Inferior parietal cortex (tissue), 1 donor: ENCODE data around the gene MRPL51.

ENCODE experiments used
- DNase-seq: peaks from one replicate; pipeline ENCODE4 v3.0.0-alpha.2; 2016; ENCODE audit errors: extremely low spot score

Gene MRPL51

DNA sequence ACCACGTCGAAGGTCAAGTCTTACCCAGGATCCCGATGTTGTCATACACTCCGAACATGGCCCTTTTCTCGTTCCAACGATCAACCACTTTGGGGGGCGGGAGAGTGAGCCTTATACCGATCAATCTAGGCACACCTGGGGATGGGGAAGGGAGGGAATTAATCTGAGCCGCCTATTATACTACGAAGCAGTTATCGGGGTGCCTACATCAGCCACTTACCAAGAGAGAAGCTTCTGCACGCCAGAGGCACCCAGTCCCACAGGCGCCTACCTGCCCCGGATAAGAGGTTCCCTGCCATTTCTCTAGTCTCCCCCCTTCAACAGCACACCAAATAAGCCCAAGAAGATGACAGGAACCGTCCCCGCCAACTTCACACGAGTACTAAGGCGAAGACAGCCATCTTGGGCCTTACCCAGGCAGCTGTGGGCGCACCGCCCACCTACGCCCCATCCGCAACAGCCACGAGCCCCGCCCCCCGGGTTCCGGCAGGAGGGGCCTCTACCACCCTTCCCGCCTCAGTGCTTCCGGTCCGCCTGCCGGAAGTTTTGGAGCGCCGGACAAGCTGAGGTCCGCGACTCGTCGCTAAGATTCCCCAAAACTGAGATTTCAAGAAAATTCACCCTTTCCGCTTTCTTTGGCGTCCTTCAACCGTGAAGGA lies at the start of gene MRPL51:
Gene MRPL51 (minus strand): TSS at position 425 of the 659 bp plus-strand sequence. CDS start 126 bp downstream, at position 299.
- peak; percentile 93 for DNase-seq

DNA sequence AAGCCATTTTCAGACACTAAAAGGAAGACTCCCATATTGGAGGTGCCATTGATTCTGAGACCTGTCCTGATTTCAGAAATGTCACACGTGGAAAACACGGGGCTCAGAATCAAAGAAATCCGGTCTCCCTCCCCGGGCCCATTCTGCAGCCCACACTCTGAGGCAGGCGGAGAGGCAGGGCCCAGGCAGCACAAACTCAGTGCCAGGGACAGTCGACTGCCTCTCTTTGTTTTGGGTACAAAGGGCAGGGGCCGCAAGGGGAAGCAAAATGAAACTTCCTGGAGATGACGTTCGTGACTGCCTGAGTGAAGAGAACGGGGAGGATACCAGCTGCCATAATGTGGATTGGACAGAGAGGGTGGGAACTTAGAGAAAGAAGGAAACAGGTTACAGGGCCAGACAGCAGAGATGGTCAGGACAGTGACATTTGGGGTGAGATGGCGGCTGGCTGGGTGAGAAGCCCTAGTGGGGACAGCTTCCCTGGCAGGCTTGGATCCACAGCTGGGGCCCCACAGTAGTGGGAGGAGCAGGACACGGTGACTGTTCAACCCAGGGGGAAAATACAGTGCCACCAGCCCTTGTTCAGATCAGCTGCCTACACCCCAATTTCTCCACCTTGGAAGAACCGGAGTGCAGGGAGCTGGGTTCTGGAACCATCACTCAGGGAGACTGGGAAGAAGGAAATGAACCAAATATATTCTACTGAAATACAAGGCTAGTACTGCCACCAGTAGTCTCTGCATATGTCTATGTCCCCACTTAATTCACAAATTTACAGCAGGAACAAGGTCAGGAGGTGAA lies 49.3 kb upstream of the MRPL51 start:
- no peak for DNase-seq

DNA sequence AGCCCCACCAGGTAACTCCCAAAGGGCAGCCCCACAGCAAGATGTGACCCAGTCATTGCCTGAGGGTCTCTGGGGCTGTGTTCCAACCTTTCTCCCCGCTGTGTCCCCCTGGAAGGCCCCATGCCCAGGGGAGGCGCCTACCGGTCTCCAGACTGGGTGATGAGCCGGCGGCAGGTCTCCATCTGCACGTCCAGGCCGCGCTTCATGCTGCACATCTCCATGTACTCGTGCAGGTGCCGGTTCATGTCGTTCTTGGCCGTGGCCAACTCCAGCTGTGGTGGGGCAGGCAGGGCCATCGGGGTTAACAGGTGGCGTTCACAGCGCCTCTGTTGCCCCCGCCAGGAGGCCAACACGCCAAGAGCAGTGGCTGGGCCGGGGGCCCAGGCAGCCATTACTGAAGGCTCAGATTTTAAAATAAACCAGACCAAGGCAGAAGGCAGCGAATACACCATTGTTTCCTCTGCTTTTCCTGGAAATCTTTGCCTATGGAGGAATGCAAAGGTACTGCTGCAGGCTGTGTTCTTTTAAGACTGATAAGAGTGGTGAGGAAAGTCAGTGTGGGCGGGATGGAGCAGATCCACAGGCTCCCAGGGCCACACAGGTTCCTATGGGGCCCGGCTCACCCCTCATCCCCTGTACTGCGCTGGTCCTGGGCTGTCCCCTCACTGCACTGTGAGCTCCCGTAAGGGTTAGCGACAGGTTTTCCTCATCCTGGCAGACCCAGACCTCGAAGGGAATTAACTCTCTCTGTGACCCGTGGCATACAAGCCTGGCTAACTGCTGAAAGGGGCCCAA lies 48.5 kb upstream of the MRPL51 start:
- DNase-seq: no peak

DNA sequence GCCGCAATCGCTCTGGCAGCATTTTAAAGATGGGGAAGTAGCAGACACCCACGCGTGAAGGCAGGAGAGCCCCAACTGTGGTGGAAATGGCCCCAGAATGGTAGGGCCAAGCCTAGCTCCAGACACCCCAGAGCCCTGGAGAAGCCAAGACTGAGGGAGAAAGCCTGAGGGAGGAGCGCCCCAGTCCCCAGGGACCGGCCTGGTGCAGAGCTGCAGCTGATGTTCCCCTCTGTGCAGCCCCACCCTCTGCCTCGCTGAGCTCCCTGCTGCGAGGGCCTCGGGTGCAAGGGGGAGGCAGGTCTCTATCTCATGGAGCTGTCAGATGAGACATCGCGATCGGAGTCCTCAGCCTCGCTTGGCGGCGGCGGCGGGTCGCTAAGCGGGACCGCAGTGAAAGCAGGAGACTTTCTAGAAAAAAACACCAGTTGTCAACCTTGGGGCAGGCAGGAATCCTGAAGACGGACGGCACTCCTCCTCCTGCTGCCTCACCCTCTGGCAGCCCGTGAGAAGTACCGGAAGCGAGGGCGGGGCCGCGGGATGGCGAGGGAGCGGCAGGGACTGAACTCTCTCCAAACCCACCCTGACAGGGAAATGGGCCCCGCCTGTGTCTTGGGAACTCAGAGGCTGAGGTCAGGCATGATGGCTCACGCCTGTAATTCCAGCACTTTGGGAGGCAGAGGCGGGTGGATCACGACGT lies 47.3 kb upstream of the MRPL51 start:
- DNase-seq: no peak

DNA sequence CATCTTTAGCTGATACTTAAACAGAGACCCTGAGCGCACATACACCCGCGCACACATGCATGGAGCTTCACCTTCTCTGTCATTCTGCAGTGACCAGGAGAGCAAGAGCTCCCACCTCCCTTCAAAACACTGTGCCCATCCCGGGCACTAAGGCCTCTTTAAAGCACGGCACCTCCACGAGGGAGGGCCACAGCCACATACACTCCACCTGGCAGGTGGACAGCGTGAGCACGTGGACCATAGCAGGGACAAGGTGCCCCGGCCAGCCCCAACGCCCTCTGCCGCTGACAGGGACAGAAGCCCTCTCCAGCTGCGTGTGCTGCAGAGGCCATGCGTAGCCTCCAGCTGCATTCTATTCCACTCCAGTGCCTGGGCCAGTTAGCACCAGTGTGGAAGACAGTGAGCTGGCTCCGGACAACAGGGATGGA lies 46.7 kb upstream of the MRPL51 start:
- DNase-seq: no peak

DNA sequence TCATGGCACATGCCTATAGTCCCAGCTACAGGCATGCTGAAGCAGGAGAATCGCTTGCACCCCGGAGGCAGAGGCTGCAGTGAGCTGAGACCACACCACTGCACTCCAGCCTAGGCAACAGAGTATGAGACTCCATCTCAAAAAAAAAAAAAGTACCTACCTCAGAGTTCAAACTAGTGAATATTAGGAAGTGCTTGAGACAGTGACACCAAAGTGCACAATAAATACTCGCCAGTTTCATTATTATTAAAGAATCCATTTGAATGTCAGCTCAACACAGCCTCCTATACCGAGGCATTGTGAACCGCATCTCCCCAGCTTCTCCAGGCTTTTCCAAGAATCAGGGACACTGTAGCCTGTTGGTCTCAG lies 46.2 kb upstream of the MRPL51 start:
- no peak for DNase-seq

DNA sequence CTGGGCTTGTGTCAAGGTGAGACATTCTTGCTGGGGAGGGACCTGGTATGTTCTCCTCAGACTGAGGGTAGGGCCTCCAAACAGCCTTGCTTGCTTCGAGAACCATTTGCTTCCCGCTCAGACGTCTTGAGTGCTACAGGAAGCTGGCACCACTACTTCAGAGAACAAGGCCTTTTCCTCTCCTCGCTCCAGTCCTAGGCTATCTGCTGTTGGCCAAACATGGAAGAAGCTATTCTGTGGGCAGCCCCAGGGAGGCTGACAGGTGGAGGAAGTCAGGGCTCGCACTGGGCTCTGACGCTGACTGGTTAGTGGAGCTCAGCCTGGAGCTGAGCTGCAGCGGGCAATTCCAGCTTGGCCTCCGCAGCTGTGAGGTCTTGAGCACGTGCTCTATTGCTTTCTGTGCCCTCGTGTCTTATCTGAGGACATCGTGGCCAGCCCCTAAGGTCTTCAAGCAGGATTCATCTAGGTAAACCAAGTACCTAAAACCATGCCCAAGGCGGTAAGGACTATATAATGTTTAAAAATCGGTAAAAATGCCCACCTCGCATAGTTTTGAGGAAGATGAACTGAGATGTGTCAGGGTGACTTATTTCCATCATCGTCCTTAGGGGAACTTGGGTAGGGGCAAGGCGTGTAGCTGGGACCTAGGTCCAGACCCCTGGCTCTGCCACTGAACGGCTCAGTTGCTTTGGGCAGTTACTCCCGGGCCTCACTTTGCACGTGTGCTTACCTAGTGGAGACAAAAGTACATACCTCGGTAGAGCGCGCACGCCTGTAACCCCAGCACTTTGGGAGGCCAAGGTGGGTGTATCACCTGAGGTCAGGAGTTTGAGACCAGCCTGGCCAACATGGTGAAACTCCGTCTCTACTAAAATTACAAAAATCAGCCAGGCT lies 45.6 kb upstream of the MRPL51 start:
- no peak for DNase-seq

DNA sequence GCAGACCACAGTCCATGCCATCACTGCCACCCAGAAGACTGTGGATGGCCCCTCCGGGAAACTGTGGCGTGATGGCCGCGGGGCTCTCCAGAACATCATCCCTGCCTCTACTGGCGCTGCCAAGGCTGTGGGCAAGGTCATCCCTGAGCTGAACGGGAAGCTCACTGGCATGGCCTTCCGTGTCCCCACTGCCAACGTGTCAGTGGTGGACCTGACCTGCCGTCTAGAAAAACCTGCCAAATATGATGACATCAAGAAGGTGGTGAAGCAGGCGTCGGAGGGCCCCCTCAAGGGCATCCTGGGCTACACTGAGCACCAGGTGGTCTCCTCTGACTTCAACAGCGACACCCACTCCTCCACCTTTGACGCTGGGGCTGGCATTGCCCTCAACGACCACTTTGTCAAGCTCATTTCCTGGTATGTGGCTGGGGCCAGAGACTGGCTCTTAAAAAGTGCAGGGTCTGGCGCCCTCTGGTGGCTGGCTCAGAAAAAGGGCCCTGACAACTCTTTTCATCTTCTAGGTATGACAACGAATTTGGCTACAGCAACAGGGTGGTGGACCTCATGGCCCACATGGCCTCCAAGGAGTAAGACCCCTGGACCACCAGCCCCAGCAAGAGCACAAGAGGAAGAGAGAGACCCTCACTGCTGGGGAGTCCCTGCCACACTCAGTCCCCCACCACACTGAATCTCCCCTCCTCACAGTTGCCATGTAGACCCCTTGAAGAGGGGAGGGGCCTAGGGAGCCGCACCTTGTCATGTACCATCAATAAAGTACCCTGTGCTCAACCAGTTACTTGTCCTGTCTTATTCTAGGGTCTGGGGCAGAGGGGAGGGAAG lies 44.7 kb upstream of the MRPL51 start:
- peak; percentile 81 for DNase-seq

DNA sequence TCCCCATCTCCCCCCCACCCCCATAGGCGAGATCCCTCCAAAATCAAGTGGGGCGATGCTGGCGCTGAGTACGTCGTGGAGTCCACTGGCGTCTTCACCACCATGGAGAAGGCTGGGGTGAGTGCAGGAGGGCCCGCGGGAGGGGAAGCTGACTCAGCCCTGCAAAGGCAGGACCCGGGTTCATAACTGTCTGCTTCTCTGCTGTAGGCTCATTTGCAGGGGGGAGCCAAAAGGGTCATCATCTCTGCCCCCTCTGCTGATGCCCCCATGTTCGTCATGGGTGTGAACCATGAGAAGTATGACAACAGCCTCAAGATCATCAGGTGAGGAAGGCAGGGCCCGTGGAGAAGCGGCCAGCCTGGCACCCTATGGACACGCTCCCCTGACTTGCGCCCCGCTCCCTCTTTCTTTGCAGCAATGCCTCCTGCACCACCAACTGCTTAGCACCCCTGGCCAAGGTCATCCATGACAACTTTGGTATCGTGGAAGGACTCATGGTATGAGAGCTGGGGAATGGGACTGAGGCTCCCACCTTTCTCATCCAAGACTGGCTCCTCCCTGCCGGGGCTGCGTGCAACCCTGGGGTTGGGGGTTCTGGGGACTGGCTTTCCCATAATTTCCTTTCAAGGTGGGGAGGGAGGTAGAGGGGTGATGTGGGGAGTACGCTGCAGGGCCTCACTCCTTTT lies 44.0 kb upstream of the MRPL51 start:
- DNase-seq: no peak

DNA sequence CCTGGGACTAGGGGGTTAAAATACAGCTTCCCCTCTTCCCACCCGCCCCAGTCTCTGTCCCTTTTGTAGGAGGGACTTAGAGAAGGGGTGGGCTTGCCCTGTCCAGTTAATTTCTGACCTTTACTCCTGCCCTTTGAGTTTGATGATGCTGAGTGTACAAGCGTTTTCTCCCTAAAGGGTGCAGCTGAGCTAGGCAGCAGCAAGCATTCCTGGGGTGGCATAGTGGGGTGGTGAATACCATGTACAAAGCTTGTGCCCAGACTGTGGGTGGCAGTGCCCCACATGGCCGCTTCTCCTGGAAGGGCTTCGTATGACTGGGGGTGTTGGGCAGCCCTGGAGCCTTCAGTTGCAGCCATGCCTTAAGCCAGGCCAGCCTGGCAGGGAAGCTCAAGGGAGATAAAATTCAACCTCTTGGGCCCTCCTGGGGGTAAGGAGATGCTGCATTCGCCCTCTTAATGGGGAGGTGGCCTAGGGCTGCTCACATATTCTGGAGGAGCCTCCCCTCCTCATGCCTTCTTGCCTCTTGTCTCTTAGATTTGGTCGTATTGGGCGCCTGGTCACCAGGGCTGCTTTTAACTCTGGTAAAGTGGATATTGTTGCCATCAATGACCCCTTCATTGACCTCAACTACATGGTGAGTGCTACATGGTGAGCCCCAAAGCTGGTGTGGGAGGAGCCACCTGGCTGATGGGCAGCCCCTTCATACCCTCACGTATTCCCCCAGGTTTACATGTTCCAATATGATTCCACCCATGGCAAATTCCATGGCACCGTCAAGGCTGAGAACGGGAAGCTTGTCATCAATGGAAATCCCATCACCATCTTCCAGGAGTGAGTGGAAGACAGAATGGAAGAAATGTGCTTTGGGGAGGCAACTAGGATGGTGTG lies 43.1 kb upstream of the MRPL51 start:
- no peak for DNase-seq

DNA sequence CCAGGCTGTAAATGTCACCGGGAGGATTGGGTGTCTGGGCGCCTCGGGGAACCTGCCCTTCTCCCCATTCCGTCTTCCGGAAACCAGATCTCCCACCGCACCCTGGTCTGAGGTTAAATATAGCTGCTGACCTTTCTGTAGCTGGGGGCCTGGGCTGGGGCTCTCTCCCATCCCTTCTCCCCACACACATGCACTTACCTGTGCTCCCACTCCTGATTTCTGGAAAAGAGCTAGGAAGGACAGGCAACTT lies 42.6 kb upstream of the MRPL51 start:
- no peak for DNase-seq

DNA sequence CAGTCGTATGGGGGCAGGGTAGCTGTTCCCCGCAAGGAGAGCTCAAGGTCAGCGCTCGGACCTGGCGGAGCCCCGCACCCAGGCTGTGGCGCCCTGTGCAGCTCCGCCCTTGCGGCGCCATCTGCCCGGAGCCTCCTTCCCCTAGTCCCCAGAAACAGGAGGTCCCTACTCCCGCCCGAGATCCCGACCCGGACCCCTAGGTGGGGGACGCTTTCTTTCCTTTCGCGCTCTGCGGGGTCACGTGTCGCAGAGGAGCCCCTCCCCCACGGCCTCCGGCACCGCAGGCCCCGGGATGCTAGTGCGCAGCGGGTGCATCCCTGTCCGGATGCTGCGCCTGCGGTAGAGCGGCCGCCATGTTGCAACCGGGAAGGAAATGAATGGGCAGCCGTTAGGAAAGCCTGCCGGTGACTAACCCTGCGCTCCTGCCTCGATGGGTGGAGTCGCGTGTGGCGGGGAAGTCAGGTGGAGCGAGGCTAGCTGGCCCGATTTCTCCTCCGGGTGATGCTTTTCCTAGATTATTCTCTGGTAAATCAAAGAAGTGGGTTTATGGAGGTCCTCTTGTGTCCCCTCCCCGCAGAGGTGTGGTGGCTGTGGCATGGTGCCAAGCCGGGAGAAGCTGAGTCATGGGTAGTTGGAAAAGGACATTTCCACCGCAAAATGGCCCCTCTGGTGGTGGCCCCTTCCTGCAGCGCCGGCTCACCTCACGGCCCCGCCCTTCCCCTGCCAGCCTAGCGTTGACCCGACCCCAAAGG lies 42.1 kb upstream of the MRPL51 start:
- DNase-seq: peak; percentile 56

DNA sequence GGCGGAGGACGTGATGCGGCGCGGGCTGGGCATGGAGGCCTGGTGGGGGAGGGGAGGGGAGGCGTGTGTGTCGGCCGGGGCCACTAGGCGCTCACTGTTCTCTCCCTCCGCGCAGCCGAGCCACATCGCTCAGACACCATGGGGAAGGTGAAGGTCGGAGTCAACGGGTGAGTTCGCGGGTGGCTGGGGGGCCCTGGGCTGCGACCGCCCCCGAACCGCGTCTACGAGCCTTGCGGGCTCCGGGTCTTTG lies 41.6 kb upstream of the MRPL51 start:
- no peak for DNase-seq

DNA sequence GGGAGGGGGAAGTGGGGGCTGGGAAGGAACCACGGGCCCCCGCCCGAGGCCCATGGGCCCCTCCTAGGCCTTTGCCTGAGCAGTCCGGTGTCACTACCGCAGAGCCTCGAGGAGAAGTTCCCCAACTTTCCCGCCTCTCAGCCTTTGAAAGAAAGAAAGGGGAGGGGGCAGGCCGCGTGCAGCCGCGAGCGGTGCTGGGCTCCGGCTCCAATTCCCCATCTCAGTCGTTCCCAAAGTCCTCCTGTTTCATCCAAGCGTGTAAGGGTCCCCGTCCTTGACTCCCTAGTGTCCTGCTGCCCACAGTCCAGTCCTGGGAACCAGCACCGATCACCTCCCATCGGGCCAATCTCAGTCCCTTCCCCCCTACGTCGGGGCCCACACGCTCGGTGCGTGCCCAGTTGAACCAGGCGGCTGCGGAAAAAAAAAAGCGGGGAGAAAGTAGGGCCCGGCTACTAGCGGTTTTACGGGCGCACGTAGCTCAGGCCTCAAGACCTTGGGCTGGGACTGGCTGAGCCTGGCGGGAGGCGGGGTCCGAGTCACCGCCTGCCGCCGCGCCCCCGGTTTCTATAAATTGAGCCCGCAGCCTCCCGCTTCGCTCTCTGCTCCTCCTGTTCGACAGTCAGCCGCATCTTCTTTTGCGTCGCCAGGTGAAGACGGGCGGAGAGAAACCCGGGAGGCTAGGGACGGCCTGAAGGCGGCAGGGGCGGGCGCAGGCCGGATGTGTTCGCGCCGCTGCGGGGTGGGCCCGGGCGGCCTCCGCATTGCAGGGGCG lies 41.0 kb upstream of the MRPL51 start, which contains the start of gene GAPDH:
Gene GAPDH (plus strand): TSS at position 595 of the 772 bp plus-strand sequence. CDS start 316 bp downstream, outside the sequence.
- DNase-seq: peak; percentile 94

DNA sequence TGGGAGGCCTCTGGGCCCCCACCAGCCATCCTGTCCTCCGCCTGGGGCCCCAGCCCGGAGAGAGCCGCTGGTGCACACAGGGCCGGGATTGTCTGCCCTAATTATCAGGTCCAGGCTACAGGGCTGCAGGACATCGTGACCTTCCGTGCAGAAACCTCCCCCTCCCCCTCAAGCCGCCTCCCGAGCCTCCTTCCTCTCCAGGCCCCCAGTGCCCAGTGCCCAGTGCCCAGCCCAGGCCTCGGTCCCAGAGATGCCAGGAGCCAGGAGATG lies 40.5 kb upstream of the MRPL51 start:
- no peak for DNase-seq

DNA sequence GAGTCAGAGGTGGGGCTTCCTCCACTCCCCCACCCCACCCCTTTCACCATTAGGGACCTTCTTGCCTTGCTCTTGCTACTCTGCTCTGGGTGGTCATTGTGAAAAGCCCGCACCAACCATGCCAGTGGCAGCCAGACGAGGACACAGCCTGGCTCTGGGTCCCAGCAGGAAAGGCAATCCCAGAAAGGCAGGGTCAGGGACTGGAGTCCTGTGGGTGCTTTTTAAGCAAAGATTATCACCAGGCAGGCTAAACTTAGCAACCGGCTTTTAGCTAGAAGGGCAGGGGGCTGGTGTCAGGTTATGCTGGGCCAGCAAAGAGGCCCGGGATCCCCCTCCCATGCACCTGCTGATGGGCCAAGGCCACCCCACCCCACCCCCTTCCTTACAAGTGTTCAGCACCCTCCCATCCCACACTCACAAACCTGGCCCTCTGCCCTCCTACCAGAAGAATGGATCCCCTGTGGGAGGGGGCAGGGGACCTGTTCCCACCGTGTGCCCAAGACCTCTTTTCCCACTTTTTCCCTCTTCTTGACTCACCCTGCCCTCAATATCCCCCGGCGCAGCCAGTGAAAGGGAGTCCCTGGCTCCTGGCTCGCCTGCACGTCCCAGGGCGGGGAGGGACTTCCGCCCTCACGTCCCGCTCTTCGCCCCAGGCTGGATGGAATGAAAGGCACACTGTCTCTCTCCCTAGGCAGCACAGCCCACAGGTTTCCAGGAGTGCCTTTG lies 40.0 kb upstream of the MRPL51 start:
- peak; percentile 68 for DNase-seq
